ENCODE data around the gene RETN. TPM values are rescaled to one million over a fixed set of nuclear protein-coding genes. Genes with fewer than 3 reads are reported as not detected.
A peak's percentile ranks its signal among the peaks of the same experiment; 100 is the strongest.

RETN gene
- total and polyA plus RNA-seq, 5 donors from 2014 or later, result not detected

- Histone ChIP-seq H3K27ac (ENCODE audit: insufficient read depth, low read length, poor library complexity, severe bottlenecking) (no peak overlapping the region), H3K4me1 (ENCODE audit: control insufficient read depth, insufficient read depth, low read length, poor library complexity, severe bottlenecking) (peaks cover 37% of the 10 kb centered on the region), H3K4me3 (ENCODE audit: low read depth, low read length) (no peak overlapping the region), H3K27me3 (ENCODE audit: control insufficient read depth, insufficient read depth, low read length) (no peaks in the 10 kb centered on the region), H3K9me3 (ENCODE audit: control insufficient read depth in 2 of 2, low read length in 2 of 2) (no peaks in the 10 kb centered on the region), H3K36me3 (ENCODE audit: control insufficient read depth, insufficient read depth, low read length) (peaks cover 14% of the 10 kb centered on the region)
- Mint-ChIP-seq H3K27me3 (no peaks in the 10 kb centered on the region), H3K27ac (peak overlapping the region; percentile 85 to 93 (median 91)), H3K4me3 (peak overlapping the region; percentile 79 to 89 (median 85)), H3K9me3 (no peaks in the 10 kb centered on the region), H3K4me1 (peaks cover 0 to 69% (median 21%) of the 10 kb centered on the region in 4 donors), H3K36me3 (peaks cover 11% of the 10 kb centered on the region)
- no peak for ATAC-seq (ENCODE audit: low read depth in 2 of 2)
- DNase-seq, result no peak
Measured at GRCh38 chr19:7635670-7636069, 33.2 kb upstream of the RETN start.

- Mint-ChIP-seq H3K36me3 (peaks cover 11% of the 10 kb centered on the region), H3K27ac (peak overlapping the region; percentile 85 to 93 (median 91)), H3K27me3 (no peaks in the 10 kb centered on the region), H3K4me3 (peak overlapping the region; percentile 15 to 89 (median 85)), H3K9me3 (no peaks in the 10 kb centered on the region), H3K4me1 (peaks cover 0 to 64% (median 18%) of the 10 kb centered on the region in 4 donors)
- no peak overlapping the region for H3K4me3 ChIP-seq (ENCODE audit: low read depth, low read length)
- peaks cover 34% of the 10 kb centered on the region for H3K4me1 ChIP-seq (ENCODE audit: control insufficient read depth, insufficient read depth, low read length, poor library complexity, severe bottlenecking)
- ATAC-seq (ENCODE audit: low read depth in 2 of 2) (no peak), DNase-seq (no peak)
- no peaks in the 10 kb centered on the region for H3K27me3 ChIP-seq (ENCODE audit: control insufficient read depth, insufficient read depth, low read length)
- H3K27ac ChIP-seq (ENCODE audit: insufficient read depth, low read length, poor library complexity, severe bottlenecking), result peak overlapping the region; percentile 90
- peaks cover 14% of the 10 kb centered on the region for H3K36me3 ChIP-seq (ENCODE audit: control insufficient read depth, insufficient read depth, low read length)
- no peaks in the 10 kb centered on the region for H3K9me3 ChIP-seq (ENCODE audit: control insufficient read depth in 2 of 2, low read length in 2 of 2)
Measured at GRCh38 chr19:7636317-7636690, 32.5 kb upstream of the RETN start.

GRCh38 chr19:7636691-7637373 lies 32.0 kb upstream of the RETN start, which contains the start of gene STXBP2:
Gene STXBP2 (plus strand): TSS chr19:7637110. CDS start chr19:7637150, 40 bp downstream.
- Mint-ChIP-seq H3K36me3 (peaks cover 11% of the 10 kb centered on the region), H3K27ac (peak within 1 kb of the TSS; percentile 85 to 93 (median 91)), H3K27me3 (no peaks in the 10 kb centered on the region), H3K4me1 (peaks cover 0 to 60% (median 18%) of the 10 kb centered on the region in 4 donors), H3K9me3 (no peaks in the 10 kb centered on the region), H3K4me3 (peak within 1 kb of the TSS; percentile 84 to 94 (median 88))
- H3K9me3 ChIP-seq (ENCODE audit: control insufficient read depth in 2 of 2, low read length in 2 of 2), result no peaks in the 10 kb centered on the region
- peak; percentile 90 to 92 (median 90) for DNase-seq
- peaks cover 34% of the 10 kb centered on the region for H3K4me1 ChIP-seq (ENCODE audit: control insufficient read depth, insufficient read depth, low read length, poor library complexity, severe bottlenecking)
- ATAC-seq (ENCODE audit: low read depth in 2 of 2), result peak; percentile 96
- H3K27me3 ChIP-seq (ENCODE audit: control insufficient read depth, insufficient read depth, low read length), result no peaks in the 10 kb centered on the region
- H3K4me3 ChIP-seq (ENCODE audit: low read depth, low read length), result peak within 1 kb of the TSS; percentile 62
- peaks cover 13% of the 10 kb centered on the region for H3K36me3 ChIP-seq (ENCODE audit: control insufficient read depth, insufficient read depth, low read length)
- H3K27ac ChIP-seq (ENCODE audit: insufficient read depth, low read length, poor library complexity, severe bottlenecking), result peak within 1 kb of the TSS; percentile 90

- Histone ChIP-seq H3K4me3 (ENCODE audit: low read depth, low read length) (peak overlapping the region; percentile 62), H3K27me3 (ENCODE audit: control insufficient read depth, insufficient read depth, low read length) (no peaks in the 10 kb centered on the region), H3K4me1 (ENCODE audit: control insufficient read depth, insufficient read depth, low read length, poor library complexity, severe bottlenecking) (peaks cover 34% of the 10 kb centered on the region), H3K27ac (ENCODE audit: insufficient read depth, low read length, poor library complexity, severe bottlenecking) (peak overlapping the region; percentile 90), H3K9me3 (ENCODE audit: control insufficient read depth in 2 of 2, low read length in 2 of 2) (no peaks in the 10 kb centered on the region), H3K36me3 (ENCODE audit: control insufficient read depth, insufficient read depth, low read length) (peaks cover 10% of the 10 kb centered on the region)
- Mint-ChIP-seq H3K9me3 (no peaks in the 10 kb centered on the region), H3K4me1 (peaks cover 0 to 56% (median 18%) of the 10 kb centered on the region in 4 donors), H3K36me3 (peaks cover 11% of the 10 kb centered on the region), H3K27ac (peak overlapping the region; percentile 74 to 87 (median 85)), H3K4me3 (peak overlapping the region; percentile 84 to 94 (median 88)), H3K27me3 (no peaks in the 10 kb centered on the region)
- peak in 1 of 3 donors; percentile 24 for DNase-seq
- peak in 1 of 2 donors; percentile 1 for ATAC-seq (ENCODE audit: low read depth in 2 of 2)
Measured at GRCh38 chr19:7637374-7638256, 31.2 kb upstream of the RETN start.

GRCh38 chr19:7638802-7639465 lies 29.9 kb upstream of the RETN start:
- Histone ChIP-seq H3K27me3 (ENCODE audit: control insufficient read depth, insufficient read depth, low read length) (no peaks in the 10 kb centered on the region), H3K4me1 (ENCODE audit: control insufficient read depth, insufficient read depth, low read length, poor library complexity, severe bottlenecking) (peaks cover 34% of the 10 kb centered on the region), H3K27ac (ENCODE audit: insufficient read depth, low read length, poor library complexity, severe bottlenecking) (no peak overlapping the region), H3K9me3 (ENCODE audit: control insufficient read depth in 2 of 2, low read length in 2 of 2) (no peaks in the 10 kb centered on the region), H3K36me3 (ENCODE audit: control insufficient read depth, insufficient read depth, low read length) (peaks cover 10% of the 10 kb centered on the region), H3K4me3 (ENCODE audit: low read depth, low read length) (no peak overlapping the region)
- no peaks in the 10 kb centered on the region for H3K9me3 Mint-ChIP-seq
- no peak for DNase-seq
- no peaks in the 10 kb centered on the region for H3K27me3 Mint-ChIP-seq
- H3K36me3 Mint-ChIP-seq, result peaks cover 11% of the 10 kb centered on the region
- peak overlapping the region; percentile 37 to 94 (median 60) for H3K4me3 Mint-ChIP-seq
- H3K4me1 Mint-ChIP-seq, result peaks cover 0 to 57% (median 19%) of the 10 kb centered on the region in 4 donors
- peak overlapping the region in 2 of 3 donors; percentile 59 to 83 for H3K27ac Mint-ChIP-seq
- no peak for ATAC-seq (ENCODE audit: low read depth in 2 of 2)

- Histone ChIP-seq H3K4me3 (ENCODE audit: low read depth, low read length) (peak overlapping the region; percentile 7), H3K4me1 (ENCODE audit: control insufficient read depth, insufficient read depth, low read length, poor library complexity, severe bottlenecking) (peaks cover 34% of the 10 kb centered on the region), H3K9me3 (ENCODE audit: control insufficient read depth in 2 of 2, low read length in 2 of 2) (no peaks in the 10 kb centered on the region), H3K27me3 (ENCODE audit: control insufficient read depth, insufficient read depth, low read length) (no peaks in the 10 kb centered on the region), H3K36me3 (ENCODE audit: control insufficient read depth, insufficient read depth, low read length) (peaks cover 14% of the 10 kb centered on the region), H3K27ac (ENCODE audit: insufficient read depth, low read length, poor library complexity, severe bottlenecking) (no peak overlapping the region)
- ATAC-seq (ENCODE audit: low read depth in 2 of 2) (no peak), DNase-seq (no peak)
- peaks cover 11% of the 10 kb centered on the region for H3K36me3 Mint-ChIP-seq
- peaks cover 0 to 50% (median 15%) of the 10 kb centered on the region in 4 donors for H3K4me1 Mint-ChIP-seq
- peak overlapping the region in 3 of 4 donors; percentile 37 to 72 (median 48) for H3K4me3 Mint-ChIP-seq
- H3K27me3 Mint-ChIP-seq, result no peaks in the 10 kb centered on the region
- no peaks in the 10 kb centered on the region for H3K9me3 Mint-ChIP-seq
- peak overlapping the region in 2 of 3 donors; percentile 42 to 59 for H3K27ac Mint-ChIP-seq
Measured at GRCh38 chr19:7639863-7640348, 28.9 kb upstream of the RETN start.

- Mint-ChIP-seq H3K9me3 (no peaks in the 10 kb centered on the region), H3K27ac (no peak overlapping the region), H3K4me1 (peaks cover 0 to 44% (median 14%) of the 10 kb centered on the region in 4 donors), H3K36me3 (peaks cover 14% of the 10 kb centered on the region), H3K4me3 (no peak overlapping the region), H3K27me3 (no peaks in the 10 kb centered on the region)
- Histone ChIP-seq H3K36me3 (ENCODE audit: control insufficient read depth, insufficient read depth, low read length) (peaks cover 15% of the 10 kb centered on the region), H3K4me1 (ENCODE audit: control insufficient read depth, insufficient read depth, low read length, poor library complexity, severe bottlenecking) (peaks cover 31% of the 10 kb centered on the region), H3K4me3 (ENCODE audit: low read depth, low read length) (no peak overlapping the region), H3K27ac (ENCODE audit: insufficient read depth, low read length, poor library complexity, severe bottlenecking) (no peak overlapping the region), H3K9me3 (ENCODE audit: control insufficient read depth in 2 of 2, low read length in 2 of 2) (no peaks in the 10 kb centered on the region), H3K27me3 (ENCODE audit: control insufficient read depth, insufficient read depth, low read length) (no peaks in the 10 kb centered on the region)
- ATAC-seq (ENCODE audit: low read depth in 2 of 2) (no peak), DNase-seq (no peak)
Measured at GRCh38 chr19:7640803-7641202, 28.0 kb upstream of the RETN start.

All from CD4-positive, CD25-positive, alpha-beta regulatory T cell (primary cell).